GM19193 (cell line): ENCODE results near the gene BRI3BP.

Experiments used
- POLR2A ChIP-seq: IDR thresholded peaks from 4 replicates; pipeline ENCODE4 v1.6.1; 2011; ENCODE audit not compliant: insufficient read depth, insufficient read length; ENCODE audit errors: extremely low read depth

The BRI3BP gene

GRCh38 chr12:124993626-124994436 is at the start of gene BRI3BP:
BRI3BP (plus strand) TSS chr12:124993645; CDS start chr12:124993791, 146 bp downstream.
- TF ChIP-seq POLR2A = peak; percentile 70

GRCh38 chr12:124946447-124946793 is 47.0 kb upstream of the BRI3BP start:
- TF ChIP-seq POLR2A = no peak

GRCh38 chr12:124947013-124947412 is 46.4 kb upstream of the BRI3BP start:
- TF ChIP-seq POLR2A = no peak

DNA sequence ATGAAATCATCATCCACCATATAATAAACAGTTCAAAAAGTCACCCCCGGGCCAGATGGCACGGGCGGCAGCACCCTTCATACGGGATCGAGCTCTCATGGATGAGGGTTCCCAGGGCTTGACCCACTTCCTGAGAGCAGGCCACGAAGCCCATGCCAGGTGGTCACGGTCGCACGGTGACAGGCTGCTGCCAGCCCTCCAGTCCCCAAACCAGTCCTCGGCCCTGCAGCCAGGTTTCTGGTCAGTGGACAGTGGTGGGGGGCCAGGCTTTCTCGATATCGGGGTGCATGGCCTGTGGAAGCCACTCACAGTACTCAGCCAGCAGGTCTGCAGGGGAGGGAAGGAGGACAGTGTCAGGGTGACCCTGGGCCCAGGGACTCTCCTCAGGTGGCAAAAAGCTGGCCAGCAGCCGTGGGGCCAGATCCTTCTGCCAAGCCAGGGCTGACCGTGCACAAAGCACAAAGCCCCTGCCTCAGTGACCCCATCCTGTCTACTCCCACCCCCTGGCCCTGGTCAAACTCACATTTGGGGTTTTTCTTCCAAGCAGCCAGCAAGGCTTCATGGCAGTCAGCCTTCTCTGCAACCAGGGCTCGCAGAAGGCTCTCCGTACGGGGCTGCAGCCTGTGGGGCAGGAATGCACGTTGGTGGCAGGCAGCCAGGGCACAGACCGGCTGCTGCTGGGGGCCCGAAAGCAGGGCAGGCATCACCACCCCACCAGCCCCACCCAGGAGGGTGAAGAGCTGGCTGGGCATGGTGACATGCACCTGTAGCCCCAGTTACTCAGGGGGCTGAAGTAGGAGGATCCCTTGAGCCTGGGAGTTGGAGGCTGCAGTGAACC is 45.7 kb upstream of the BRI3BP start:
- no peak for TF ChIP-seq POLR2A

- no peak for TF ChIP-seq POLR2A
Measured at GRCh38 chr12:124949066-124949465, 44.4 kb upstream of the BRI3BP start.

DNA sequence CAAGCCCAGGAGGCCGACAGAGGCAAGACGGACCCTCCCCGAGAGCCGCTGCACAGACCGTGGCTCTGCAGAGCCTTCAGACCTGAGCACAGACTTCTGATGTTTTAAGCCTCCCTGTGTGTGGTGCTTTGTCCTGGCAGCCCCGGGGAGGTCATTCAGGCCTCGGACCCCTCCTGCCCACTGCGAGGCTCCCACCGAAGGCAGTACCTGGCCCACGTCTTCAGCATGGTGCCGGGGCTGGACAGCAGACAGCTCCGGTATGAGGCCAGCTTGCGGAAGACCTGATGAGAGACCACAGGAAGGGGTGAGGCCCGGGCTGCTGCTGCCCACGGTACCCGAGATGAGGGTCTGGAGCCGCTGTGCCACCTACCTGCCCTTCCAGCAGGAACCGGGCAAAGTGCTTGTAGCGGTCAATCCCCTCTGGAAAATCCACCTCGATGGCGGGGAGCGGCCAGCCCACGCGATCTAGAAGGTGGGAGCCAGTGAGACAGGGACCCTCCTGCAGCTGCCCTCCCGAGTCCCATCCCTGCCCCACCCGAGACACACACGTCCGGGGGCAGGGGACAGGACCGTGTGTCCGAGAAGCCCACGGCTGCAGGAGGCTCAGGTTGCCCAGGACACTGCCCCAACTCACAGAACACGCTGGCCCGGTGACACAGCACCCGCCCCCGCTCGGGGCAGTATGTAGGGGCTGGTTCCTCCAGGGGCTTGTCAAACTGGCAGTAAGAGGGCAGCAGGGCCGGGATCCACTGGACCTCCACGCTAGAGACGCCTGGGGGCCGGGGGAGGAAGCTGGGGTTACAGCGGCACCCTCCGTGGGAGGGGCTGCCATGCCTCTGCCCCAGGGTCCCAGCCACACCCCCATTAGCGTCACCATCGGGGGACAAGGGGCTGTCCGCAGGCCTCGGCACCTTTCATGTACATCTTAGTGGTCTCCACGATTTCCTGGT is 43.4 kb upstream of the BRI3BP start:
- TF ChIP-seq POLR2A = no peak

DNA sequence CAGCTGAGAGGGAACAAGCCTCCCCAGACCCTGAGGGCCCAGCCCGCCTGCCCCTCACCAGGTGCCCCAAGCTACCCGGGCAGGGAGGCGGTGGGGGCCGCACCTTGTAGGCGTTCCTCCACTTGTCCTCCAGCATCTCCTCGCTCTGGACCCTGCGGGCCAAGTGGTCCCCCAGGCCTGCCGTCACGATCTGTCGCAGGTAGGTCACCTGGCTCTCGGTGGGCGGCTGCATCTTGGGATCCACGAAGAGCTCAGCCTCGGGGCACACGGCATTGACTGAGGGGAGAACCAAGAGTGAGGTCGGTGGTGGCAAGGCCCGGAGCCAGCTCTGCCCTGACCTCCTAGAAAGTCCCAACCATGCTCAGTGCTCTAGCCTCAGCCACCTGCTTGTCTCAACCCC is 41.1 kb upstream of the BRI3BP start:
- no peak for TF ChIP-seq POLR2A

DNA sequence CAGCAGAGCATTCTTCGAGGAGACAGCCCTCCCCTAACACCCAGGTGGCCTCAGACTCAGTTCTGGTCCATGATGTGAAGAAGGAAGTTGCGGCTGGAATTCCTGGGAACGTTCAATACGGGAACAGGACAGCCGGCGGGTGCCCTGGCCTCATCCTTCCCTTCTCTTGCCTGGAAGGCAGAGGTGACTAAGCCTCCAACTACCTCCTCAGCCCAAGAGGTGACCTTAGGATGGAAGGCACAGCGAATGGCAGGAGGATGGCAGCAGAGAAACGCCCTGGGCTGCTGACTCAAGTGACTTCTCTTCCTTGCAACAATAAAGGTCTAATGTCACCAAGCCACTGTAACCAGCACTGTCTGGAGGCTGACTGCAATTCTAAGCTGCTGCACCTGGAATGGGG is 40.6 kb upstream of the BRI3BP start:
- TF ChIP-seq POLR2A = no peak

GRCh38 chr12:124953689-124954405 is 39.6 kb upstream of the BRI3BP start:
- TF ChIP-seq POLR2A = no peak

DNA sequence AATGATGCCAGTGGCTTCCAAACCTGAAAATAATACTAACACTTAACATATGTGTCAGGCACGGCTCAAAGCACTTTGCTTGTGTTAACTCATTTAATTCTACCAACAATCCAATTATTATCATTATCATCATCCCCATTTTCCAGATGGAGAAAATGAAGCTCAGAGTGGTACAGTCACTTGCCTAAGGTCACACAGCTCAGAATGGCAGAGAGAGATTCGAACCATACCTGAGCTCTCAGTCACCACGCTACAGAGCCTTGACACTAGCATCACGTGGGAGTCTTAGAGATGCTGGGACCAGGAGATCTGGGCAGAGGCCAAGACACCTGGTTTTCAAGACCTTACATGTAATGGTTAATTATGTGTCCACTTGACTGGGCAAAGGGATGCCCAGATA is 38.7 kb upstream of the BRI3BP start:
- TF ChIP-seq POLR2A = no peak

- TF ChIP-seq POLR2A = no peak
Measured at GRCh38 chr12:124956571-124956970, 36.9 kb upstream of the BRI3BP start.

DNA sequence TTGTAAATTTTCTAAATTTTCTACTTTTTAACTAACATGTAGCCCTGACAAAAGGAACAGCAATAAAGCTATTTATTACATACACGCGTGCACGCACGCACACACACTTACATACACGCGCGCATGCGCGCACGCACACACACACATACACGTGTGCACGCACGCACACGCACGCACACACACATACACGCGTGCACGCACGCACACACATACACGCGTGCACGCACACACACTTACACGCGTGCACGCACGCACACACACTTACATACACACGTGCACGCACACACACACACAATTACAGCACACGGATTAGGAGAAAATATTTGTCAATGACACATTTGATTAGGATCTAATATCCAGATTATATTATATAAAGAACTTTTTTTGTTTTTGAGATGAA is 32.4 kb upstream of the BRI3BP start:
- TF ChIP-seq POLR2A = no peak

DNA sequence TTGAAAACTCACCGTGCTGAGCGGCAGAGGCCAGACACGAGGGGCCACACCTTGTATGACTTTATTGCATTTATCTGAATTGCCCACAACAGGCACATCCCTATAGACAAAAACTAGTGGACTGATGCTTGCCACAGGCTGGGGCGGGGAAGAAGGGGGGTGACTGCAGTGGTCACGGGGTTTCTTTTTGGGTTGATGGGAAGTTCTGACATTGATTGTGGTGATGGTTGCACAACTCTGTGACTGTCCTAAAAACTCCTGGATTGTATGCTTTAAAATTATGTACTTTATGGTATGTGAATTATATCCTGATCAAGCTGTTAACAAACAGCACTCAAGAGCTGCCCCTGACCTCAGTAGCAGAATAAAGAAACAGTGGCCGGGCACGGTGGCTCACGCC is 30.2 kb upstream of the BRI3BP start:
- no peak for TF ChIP-seq POLR2A

- no peak for TF ChIP-seq POLR2A
Measured at GRCh38 chr12:124964251-124964650, 29.2 kb upstream of the BRI3BP start.

DNA sequence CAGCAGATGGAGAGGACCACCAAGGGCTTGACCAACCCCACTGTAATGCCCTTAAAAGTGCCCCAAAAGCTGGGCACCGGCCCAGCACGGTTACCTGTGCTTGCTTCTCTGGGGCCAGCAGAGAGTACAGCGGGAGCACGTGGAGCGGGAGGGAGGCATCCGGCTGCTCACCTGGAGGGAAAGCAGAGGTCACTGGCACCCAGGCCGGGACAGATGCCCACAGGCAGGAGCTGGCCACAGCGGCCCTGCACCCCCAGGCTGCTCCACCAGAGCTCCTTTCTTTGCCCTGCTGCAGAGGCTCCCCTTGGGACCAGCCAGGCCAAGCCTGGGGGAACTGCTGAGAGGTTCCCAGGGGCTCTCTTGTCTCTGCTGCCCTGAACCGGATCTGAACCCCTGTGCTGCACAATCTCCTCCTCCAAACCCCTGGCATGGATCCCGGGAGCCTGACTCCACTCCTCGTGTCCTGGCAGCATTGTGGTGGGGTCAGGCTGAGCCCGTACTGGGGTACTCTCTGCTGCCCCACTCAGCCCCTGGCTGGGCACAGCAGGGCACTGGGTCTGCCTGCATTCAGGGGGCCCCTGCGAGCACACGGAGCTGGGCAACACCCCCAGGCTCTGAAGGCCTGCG is 28.5 kb upstream of the BRI3BP start:
- no peak for TF ChIP-seq POLR2A
